Activated CD4-positive, alpha-beta T cell treated with anti-CD3 and anti-CD28 coated beads, Interleukin-2, amount 50 U/mL, for 24 hours (primary cell): ENCODE results near the gene SS18.

Experiments
- DNase-seq, 2 donors: peaks; one replicate each; pipeline ENCODE4 v3.0.0-alpha.2; 2020; ENCODE audit warnings: low read depth in 1 of 2, low spot score in 1 of 2

SS18 gene

DNA sequence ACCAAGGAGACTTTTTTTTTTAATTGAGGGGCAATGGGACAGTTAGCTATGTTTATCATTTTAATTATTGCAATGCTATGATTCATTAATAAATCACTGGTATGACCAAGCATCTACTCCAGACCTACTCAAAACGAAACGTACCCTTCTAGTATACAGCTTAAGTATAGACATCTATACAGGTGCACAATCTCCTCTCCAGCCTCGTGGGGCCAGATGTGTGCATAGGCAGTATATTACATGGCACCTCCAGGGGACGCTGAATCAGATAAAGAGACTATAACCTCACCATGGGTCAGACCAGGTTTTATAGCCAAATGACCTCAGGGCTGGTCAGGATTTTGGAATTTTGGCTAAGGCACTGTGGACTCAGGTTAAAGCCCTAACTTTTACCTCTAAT, 86.6 kb downstream of the SS18 start:
- no peak for DNase-seq

- no peak for DNase-seq
These were observed 87.1 kb downstream of the SS18 start for GRCh38 chr18:26003356-26003755.

GRCh38 chr18:26002375-26002910, 88.0 kb downstream of the SS18 start:
- DNase-seq = no peak

DNA sequence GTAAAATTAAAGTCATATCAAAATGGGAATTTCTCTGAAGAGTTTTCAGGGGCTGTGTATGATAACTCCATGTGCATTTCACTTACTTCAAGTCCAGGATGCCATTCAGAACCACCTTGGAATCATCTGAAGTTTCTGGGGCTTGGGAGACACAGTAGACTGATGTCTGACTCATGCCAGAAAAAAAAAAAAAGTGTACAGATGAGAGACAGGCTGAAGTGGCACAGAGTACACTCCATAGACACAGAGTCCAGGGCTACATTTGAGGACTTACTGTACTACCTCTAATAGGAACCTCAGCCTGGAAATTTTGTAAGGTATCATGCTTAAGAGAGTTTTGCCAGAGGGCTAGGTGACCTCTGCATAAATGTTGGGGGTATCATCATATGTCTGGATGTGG, 92.0 kb downstream of the SS18 start:
- no peak for DNase-seq

- DNase-seq = no peak
These were observed 97.8 kb downstream of the SS18 start for GRCh38 chr18:25992566-25992965.

DNA sequence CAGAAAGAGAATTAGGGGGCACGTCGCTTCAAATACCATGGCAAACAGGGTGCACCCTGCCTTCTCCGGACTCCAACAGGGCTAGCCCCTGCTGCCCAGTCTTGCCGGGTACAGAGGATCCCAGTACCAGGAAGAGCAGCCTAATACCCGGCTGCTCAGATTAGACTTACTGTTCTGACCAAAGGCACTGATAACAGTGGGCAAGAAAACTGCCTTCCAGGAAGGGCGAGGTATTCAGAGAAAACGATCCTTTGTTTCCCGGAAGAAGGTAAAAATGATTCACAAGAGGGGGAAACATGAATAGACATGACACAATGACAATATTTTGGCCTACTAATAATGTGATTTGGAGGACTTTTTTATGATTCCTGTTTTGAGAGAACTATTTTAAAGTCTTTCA, 99.9 kb downstream of the SS18 start:
- DNase-seq = no peak

DNA sequence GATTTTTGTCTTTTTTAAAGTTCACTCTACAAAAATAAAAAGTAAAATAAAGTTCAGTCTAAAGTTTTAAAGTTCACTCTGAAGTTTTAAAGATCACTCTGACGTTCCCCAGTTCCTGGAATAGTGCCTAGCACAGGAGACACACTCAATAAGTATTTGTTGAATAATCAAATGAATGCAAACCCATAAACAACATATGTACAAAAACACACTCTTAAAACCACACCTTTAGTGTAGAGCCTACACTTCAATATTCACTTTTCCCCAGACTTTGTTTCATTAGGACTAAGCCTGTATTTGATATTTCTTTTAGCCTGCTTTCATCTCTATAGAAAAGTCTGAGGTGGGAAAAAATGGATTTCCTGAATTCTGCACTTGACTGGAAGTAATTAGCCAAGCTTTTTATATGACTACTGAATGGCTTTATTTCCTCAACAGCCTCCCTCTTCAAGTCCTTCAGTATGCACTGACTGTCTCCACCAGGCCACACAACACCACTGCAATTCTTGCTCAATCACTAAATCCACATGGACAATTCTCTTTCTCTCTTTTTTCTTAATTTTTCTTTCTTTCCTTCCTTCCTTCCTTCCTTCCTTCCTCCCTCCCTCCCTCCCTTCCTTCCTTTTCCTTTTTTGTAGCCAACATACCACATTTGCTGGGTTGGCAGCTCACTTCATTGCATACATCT, 104.6 kb downstream of the SS18 start:
- DNase-seq = no peak

DNA sequence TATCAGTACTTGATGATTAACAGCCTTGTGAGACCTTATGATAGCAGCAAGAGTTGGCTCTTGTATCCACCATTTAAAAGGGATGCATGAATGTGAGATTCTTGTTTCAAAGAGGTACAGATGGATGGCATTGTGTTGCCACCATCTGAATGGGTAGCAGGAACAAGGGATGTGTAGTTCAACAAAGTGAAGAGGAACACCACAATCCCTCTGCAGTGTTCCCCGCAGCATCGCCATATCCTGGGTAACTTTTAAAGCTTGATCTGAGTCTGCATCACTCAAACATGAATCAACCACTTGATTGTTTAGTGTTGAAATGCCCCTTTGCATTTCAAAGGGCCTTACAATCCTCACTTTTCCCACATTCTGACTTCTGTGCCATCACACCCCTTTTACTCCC, 106.7 kb downstream of the SS18 start:
- no peak for DNase-seq

- DNase-seq = no peak
These were observed 107.5 kb downstream of the SS18 start for GRCh38 chr18:25982961-25983360.

DNA sequence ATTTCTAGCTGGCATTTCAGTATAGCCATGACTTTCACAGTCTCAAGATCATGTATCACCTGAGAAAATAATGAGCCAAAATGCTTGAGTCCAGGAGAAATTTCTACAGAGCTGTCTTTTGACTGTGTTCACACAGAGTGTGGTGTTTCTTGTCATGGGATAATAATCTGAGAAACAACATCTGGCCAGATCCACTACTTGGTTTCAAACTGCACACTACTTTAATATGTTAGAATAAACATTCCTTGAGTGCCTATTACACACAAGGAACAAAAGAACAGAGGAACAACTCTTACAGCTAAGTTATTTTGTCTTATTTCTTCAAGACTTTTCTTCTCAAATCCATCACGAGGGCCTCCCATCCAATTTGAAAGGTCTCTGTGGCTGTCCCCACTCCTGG, 108.3 kb downstream of the SS18 start:
- DNase-seq = no peak

DNA sequence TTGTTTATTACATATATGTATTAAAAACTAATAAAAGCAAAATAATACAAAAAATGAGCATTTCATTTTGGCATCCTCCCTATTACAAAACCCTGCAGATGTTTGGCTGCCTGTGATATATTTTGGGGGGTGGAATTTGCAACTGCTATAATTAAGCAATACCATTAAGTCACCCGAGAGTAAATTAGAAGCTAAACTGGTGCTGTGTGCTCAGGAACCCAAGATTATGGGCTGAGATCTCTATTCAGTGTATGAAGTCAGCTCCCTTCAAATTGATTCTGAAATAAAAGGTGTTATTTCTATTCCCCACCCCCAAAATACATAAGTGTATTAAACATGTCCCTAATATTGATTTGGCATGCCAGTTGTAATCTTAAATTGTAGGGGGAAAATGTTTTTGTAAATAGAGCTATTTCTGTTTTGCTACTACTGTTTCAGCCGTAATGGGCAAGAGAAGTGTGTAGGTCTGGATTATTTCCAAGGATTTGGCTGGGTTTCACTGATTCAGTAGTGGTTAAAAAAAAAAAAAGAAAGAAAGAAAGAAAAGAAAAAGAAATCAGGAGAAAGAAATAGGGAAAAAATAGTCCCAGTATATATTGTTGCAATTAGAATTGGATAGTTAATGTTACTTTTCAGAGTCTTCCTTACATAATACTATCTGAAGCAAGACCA, 110.9 kb downstream of the SS18 start:
- no peak for DNase-seq

DNA sequence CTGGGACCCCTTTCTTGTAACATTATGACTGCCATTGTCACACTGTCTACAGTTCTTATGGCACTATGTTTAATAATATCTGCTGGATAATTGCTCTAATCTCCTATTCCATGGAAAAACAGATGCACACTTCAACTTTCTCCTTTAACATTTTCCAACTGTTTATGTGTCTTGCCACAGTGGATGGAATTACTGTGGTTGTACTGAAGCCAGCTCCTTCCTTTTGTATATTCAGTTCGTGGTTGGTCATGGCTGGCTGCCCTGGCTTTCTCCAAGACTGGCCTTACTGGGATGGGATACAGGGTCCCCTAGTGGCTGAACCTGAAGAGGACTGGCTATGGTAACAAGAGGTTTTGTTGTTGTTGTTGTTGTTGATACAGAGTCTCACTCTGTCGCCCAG, 113.9 kb downstream of the SS18 start:
- DNase-seq = no peak

- DNase-seq = no peak
These were observed 115.8 kb downstream of the SS18 start for GRCh38 chr18:25974630-25975077.
